Measurements from ENCODE around the gene BCR. TPM values are rescaled to one million over a fixed set of nuclear protein-coding genes. Genes with fewer than 3 reads are reported as not detected.

Gene BCR
- total and polyA plus RNA-seq, 2 donors (not counting 1 experiment from before 2014, with no cell fraction given): 30.2 to 46.4 TPM

- POLR2A ChIA-PET: no interaction called here
- H3K27me3 Mint-ChIP-seq: no peaks in the 10 kb centered on the region
- intact Hi-C loops (cut with micrococcal nuclease): no loop called here
These were observed 80.6 kb downstream of the BCR start for GRCh38 chr22:23260645-23261581.

More at GRCh38 chr22:23260645-23261581, 80.6 kb downstream of the BCR start:
- no peak overlapping the region for H2AFZ ChIP-seq (ENCODE audit: insufficient read depth, low read depth, low read length, poor library complexity, severe bottlenecking)
- H3K4me1 Mint-ChIP-seq: peaks cover 6% of the 10 kb centered on the region
- H4K20me1 ChIP-seq (ENCODE audit: control insufficient read depth, insufficient read depth, low read length, poor library complexity, severe bottlenecking): peaks cover 13% of the 10 kb centered on the region
- no peak overlapping the region for H3K9ac ChIP-seq (ENCODE audit: low read length)
- no peak overlapping the region for H3K27ac ChIP-seq (ENCODE audit: low read length in 2 of 2)
- peaks cover 0 to 35% of the 10 kb centered on the region in 2 experiments for H3K36me3 ChIP-seq (replicated peaks in 1 of 2; ENCODE audit: control extremely low read depth in 1 of 2, control insufficient read depth in 1 of 2, extremely low read depth in 1 of 2, insufficient read depth in 2 of 2, low read length in 1 of 2)
- ATAC-seq (ENCODE audit: low read depth) (no peak), DNase-seq (no peak)
- WGBS (ENCODE audit: insufficient coverage): 98% methylated on average over 16 of the region's 21 CpGs
- no peak overlapping the region for H3K4me3 Mint-ChIP-seq
- H3K9me3 Mint-ChIP-seq (ENCODE audit: insufficient read depth): no peaks in the 10 kb centered on the region
- peaks cover 12% of the 10 kb centered on the region for H3K79me2 ChIP-seq (ENCODE audit: control insufficient read depth, insufficient read depth, low read length)
- CTCF ChIA-PET: interaction anchor here (0.9 to 1.7 kb wide), 4 partner anchors 11 to 82 kb away, joined by 3 to 6 read pairs (median 4); no protein-coding TSS in a partner anchor
- no peaks in the 10 kb centered on the region for H3K9me3 ChIP-seq (ENCODE audit: control extremely low read depth in 1 of 3, control insufficient read depth in 2 of 3, insufficient read depth in 1 of 3, low read length in 2 of 3)
- peaks cover 0 to 6% of the 10 kb centered on the region in 2 donors for H3K4me1 ChIP-seq (ENCODE audit: control insufficient read depth in 2 of 2, insufficient read depth in 2 of 2, low read length in 2 of 2)
- H3K4me2 ChIP-seq (replicated peaks; ENCODE audit: low read depth, low read length, poor library complexity, severe bottlenecking): no peak overlapping the region
- H3K27ac Mint-ChIP-seq: no peak overlapping the region
- H3K27me3 ChIP-seq (replicated peaks in 1 of 4; ENCODE audit: control extremely low read depth in 1 of 4, control insufficient read depth in 3 of 4, insufficient read depth in 4 of 4, low read length in 3 of 4): no peaks in the 10 kb centered on the region
- H3K4me3 ChIP-seq (ENCODE audit: control extremely low read depth in 1 of 5, extremely low read depth in 1 of 5, insufficient read depth in 1 of 5, low read depth in 2 of 5, low read length in 4 of 5): no peak overlapping the region
- no peak for TF ChIP-seq CTCF (IDR thresholded peaks at IDR 0.05)
- TF ChIP-seq EZH2 (IDR thresholded peaks at IDR 0.05; ENCODE audit: borderline replicate concordance, insufficient read depth, low read depth, low read length, poor library complexity, severe bottlenecking): no peak

Data from B cell (primary cell).